Measurements from ENCODE around the gene OOSP2. TPM values are rescaled to one million over a fixed set of nuclear protein-coding genes. Genes with fewer than 3 reads are reported as not detected.

OOSP2 gene
- total RNA-seq, 3 donors from 2014 or later (not counting 1 experiment from before 2014, with no cell fraction given) = not detected

GRCh38 chr11:60077216-60077817, 37.1 kb downstream of the OOSP2 start:
- Mint-ChIP-seq H3K27me3 (ENCODE audit: low read depth in 2 of 2) (peaks cover 0 to 9% of the 10 kb centered on the region in 2 donors), H3K4me3 (no peak overlapping the region), H3K27ac (no peak overlapping the region), H3K4me1 (no peaks in the 10 kb centered on the region), H3K9me3 (no peaks in the 10 kb centered on the region), H3K36me3 (no peaks in the 10 kb centered on the region)
- Histone ChIP-seq H3K4me1 (ENCODE audit: control insufficient read depth, insufficient read depth, low read length) (no peaks in the 10 kb centered on the region), H3K4me3 (ENCODE audit: low read length) (no peak overlapping the region), H3K27ac (ENCODE audit: low read length) (no peak overlapping the region), H3K36me3 (ENCODE audit: control insufficient read depth, insufficient read depth, low read length) (no peaks in the 10 kb centered on the region), H3K27me3 (ENCODE audit: control insufficient read depth, insufficient read depth, low read length) (no peaks in the 10 kb centered on the region), H3K9me3 (ENCODE audit: control insufficient read depth, insufficient read depth, low read length) (no peaks in the 10 kb centered on the region)
- no peak for ATAC-seq
- intact Hi-C loops (cut with micrococcal nuclease) = no loop called here
- DNase-seq = no peak
- WGBS (ENCODE audit: insufficient coverage) = 83% methylated on average over 15 of the region's 15 CpGs
- TF ChIP-seq, protein P1, sequence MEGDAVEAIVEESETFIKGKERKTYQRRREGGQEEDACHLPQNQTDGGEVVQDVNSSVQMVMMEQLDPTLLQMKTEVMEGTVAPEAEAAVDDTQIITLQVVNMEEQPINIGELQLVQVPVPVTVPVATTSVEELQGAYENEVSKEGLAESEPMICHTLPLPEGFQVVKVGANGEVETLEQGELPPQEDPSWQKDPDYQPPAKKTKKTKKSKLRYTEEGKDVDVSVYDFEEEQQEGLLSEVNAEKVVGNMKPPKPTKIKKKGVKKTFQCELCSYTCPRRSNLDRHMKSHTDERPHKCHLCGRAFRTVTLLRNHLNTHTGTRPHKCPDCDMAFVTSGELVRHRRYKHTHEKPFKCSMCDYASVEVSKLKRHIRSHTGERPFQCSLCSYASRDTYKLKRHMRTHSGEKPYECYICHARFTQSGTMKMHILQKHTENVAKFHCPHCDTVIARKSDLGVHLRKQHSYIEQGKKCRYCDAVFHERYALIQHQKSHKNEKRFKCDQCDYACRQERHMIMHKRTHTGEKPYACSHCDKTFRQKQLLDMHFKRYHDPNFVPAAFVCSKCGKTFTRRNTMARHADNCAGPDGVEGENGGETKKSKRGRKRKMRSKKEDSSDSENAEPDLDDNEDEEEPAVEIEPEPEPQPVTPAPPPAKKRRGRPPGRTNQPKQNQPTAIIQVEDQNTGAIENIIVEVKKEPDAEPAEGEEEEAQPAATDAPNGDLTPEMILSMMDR (IDR thresholded peaks at IDR 0.05) = no peak

GRCh38 chr11:60077981-60078380, 37.8 kb downstream of the OOSP2 start:
- Histone ChIP-seq H3K4me3 (ENCODE audit: low read length) (no peak overlapping the region), H3K4me1 (ENCODE audit: control insufficient read depth, insufficient read depth, low read length) (no peaks in the 10 kb centered on the region), H3K27ac (ENCODE audit: low read length) (no peak overlapping the region), H3K36me3 (ENCODE audit: control insufficient read depth, insufficient read depth, low read length) (no peaks in the 10 kb centered on the region), H3K9me3 (ENCODE audit: control insufficient read depth, insufficient read depth, low read length) (no peaks in the 10 kb centered on the region), H3K27me3 (ENCODE audit: control insufficient read depth, insufficient read depth, low read length) (no peaks in the 10 kb centered on the region)
- TF ChIP-seq, protein P1 (IDR thresholded peaks at IDR 0.05) = no peak
- H3K27ac Mint-ChIP-seq = no peak overlapping the region
- no peaks in the 10 kb centered on the region for H3K9me3 Mint-ChIP-seq
- H3K36me3 Mint-ChIP-seq = no peaks in the 10 kb centered on the region
- no peak overlapping the region for H3K4me3 Mint-ChIP-seq
- intact Hi-C loops (cut with micrococcal nuclease) = no loop called here
- peaks cover 0 to 14% of the 10 kb centered on the region in 2 donors for H3K27me3 Mint-ChIP-seq (ENCODE audit: low read depth in 2 of 2)
- ATAC-seq (no peak), DNase-seq (no peak)
- WGBS (ENCODE audit: insufficient coverage) = 90% methylated on average over 1 of the region's 1 CpG
- H3K4me1 Mint-ChIP-seq = no peaks in the 10 kb centered on the region

- H3K9me3 Mint-ChIP-seq = no peaks in the 10 kb centered on the region
- ATAC-seq (no peak), DNase-seq (no peak)
- intact Hi-C loops (cut with micrococcal nuclease) = no loop called here
- H3K27me3 Mint-ChIP-seq (ENCODE audit: low read depth in 2 of 2) = peaks cover 0 to 14% of the 10 kb centered on the region in 2 donors
- Histone ChIP-seq H3K9me3 (ENCODE audit: control insufficient read depth, insufficient read depth, low read length) (no peaks in the 10 kb centered on the region), H3K4me3 (ENCODE audit: low read length) (no peak overlapping the region), H3K4me1 (ENCODE audit: control insufficient read depth, insufficient read depth, low read length) (no peaks in the 10 kb centered on the region), H3K27ac (ENCODE audit: low read length) (no peak overlapping the region), H3K36me3 (ENCODE audit: control insufficient read depth, insufficient read depth, low read length) (no peaks in the 10 kb centered on the region), H3K27me3 (ENCODE audit: control insufficient read depth, insufficient read depth, low read length) (no peaks in the 10 kb centered on the region)
- no peak overlapping the region for H3K27ac Mint-ChIP-seq
- no peaks in the 10 kb centered on the region for H3K4me1 Mint-ChIP-seq
- TF ChIP-seq, protein P1 (IDR thresholded peaks at IDR 0.05) = no peak
- no peak overlapping the region for H3K4me3 Mint-ChIP-seq
- 75% methylated on average over 2 of the region's 4 CpGs for WGBS (ENCODE audit: insufficient coverage)
- no peaks in the 10 kb centered on the region for H3K36me3 Mint-ChIP-seq
Observed at GRCh38 chr11:60078745-60079144, 38.5 kb downstream of the OOSP2 start.

- Mint-ChIP-seq H3K27ac (no peak overlapping the region), H3K9me3 (no peaks in the 10 kb centered on the region), H3K4me3 (no peak overlapping the region), H3K36me3 (no peaks in the 10 kb centered on the region), H3K4me1 (no peaks in the 10 kb centered on the region), H3K27me3 (ENCODE audit: low read depth in 2 of 2) (peaks cover 5 to 16% of the 10 kb centered on the region in 2 donors)
- Histone ChIP-seq H3K36me3 (ENCODE audit: control insufficient read depth, insufficient read depth, low read length) (no peaks in the 10 kb centered on the region), H3K9me3 (ENCODE audit: control insufficient read depth, insufficient read depth, low read length) (no peaks in the 10 kb centered on the region), H3K4me1 (ENCODE audit: control insufficient read depth, insufficient read depth, low read length) (no peaks in the 10 kb centered on the region), H3K27me3 (ENCODE audit: control insufficient read depth, insufficient read depth, low read length) (no peaks in the 10 kb centered on the region), H3K27ac (ENCODE audit: low read length) (no peak overlapping the region), H3K4me3 (ENCODE audit: low read length) (no peak overlapping the region)
- ATAC-seq (no peak), DNase-seq (no peak)
- intact Hi-C loops (cut with micrococcal nuclease) = no loop called here
- 30% methylated on average over 2 of the region's 3 CpGs for WGBS (ENCODE audit: insufficient coverage)
- TF ChIP-seq, protein P1 (IDR thresholded peaks at IDR 0.05) = no peak
Observed at GRCh38 chr11:60080535-60080934, 40.3 kb downstream of the OOSP2 start.
